Measurements from ENCODE around the gene PYGO2. TPM values are rescaled to one million over a fixed set of nuclear protein-coding genes. Genes with fewer than 3 reads are reported as not detected.

PYGO2 gene
- total RNA-seq: 10 to 100 TPM; 27.4 to 36.0 TPM

- H3K9me3 Mint-ChIP-seq: no peaks in the 10 kb centered on the region
- H3K36me3 Mint-ChIP-seq: peaks cover 6% of the 10 kb centered on the region
- H3K4me1 Mint-ChIP-seq (ENCODE audit: low read depth in 2 of 2): peaks cover 28 to 30% of the 10 kb centered on the region in 2 donors
- ATAC-seq: peak; percentile 93
- H3K27me3 Mint-ChIP-seq: no peaks in the 10 kb centered on the region
- peak; percentile 88 for DNase-seq (ENCODE audit: low spot score)
- H3K4me3 Mint-ChIP-seq: peak within 1 kb of the TSS; percentile 88
- peak within 1 kb of the TSS; percentile 81 to 84 for H3K27ac Mint-ChIP-seq
These were observed at the start of gene PYGO2 for GRCh38 chr1:154961207-154962155. PYGO2 (minus strand) TSS chr1:154961782; CDS start chr1:154961576, 206 bp downstream.

- DNase-seq (ENCODE audit: low spot score): no peak
- peak overlapping the region; percentile 65 to 81 for H3K27ac Mint-ChIP-seq
These were observed 49.4 kb upstream of the PYGO2 start for GRCh38 chr1:155011004-155011416.

GRCh38 chr1:155010211-155010918 is 48.8 kb upstream of the PYGO2 start:
- peak overlapping the region; percentile 82 for H3K4me3 Mint-ChIP-seq
- H3K9me3 Mint-ChIP-seq: no peaks in the 10 kb centered on the region
- H3K36me3 Mint-ChIP-seq: no peaks in the 10 kb centered on the region
- peaks cover 40 to 54% of the 10 kb centered on the region in 2 donors for H3K4me1 Mint-ChIP-seq (ENCODE audit: low read depth in 2 of 2)
- peak in 1 of 2 donors; percentile 14 for ATAC-seq
- no peak for DNase-seq (ENCODE audit: low spot score)
- H3K27ac Mint-ChIP-seq: peak overlapping the region; percentile 81 to 88
- H3K27me3 Mint-ChIP-seq: no peaks in the 10 kb centered on the region

More at GRCh38 chr1:155011004-155011416, 49.4 kb upstream of the PYGO2 start:
- Mint-ChIP-seq H3K4me3 (no peak overlapping the region), H3K36me3 (no peaks in the 10 kb centered on the region), H3K4me1 (ENCODE audit: low read depth in 2 of 2) (peaks cover 43 to 55% of the 10 kb centered on the region in 2 donors), H3K27me3 (no peaks in the 10 kb centered on the region), H3K9me3 (no peaks in the 10 kb centered on the region)
- ATAC-seq: no peak

GRCh38 chr1:155009742-155010141 is 48.2 kb upstream of the PYGO2 start:
- Mint-ChIP-seq H3K36me3 (no peaks in the 10 kb centered on the region), H3K27ac (peak overlapping the region; percentile 81 to 88), H3K9me3 (no peaks in the 10 kb centered on the region), H3K4me1 (ENCODE audit: low read depth in 2 of 2) (peaks cover 40 to 58% of the 10 kb centered on the region in 2 donors), H3K4me3 (peak overlapping the region; percentile 82), H3K27me3 (no peaks in the 10 kb centered on the region)
- ATAC-seq (no peak), DNase-seq (ENCODE audit: low spot score) (no peak)

GRCh38 chr1:155009221-155009711 is 47.7 kb upstream of the PYGO2 start:
- ATAC-seq (no peak), DNase-seq (ENCODE audit: low spot score) (no peak)
- Mint-ChIP-seq H3K36me3 (no peaks in the 10 kb centered on the region), H3K4me1 (ENCODE audit: low read depth in 2 of 2) (peaks cover 44 to 60% of the 10 kb centered on the region in 2 donors), H3K27me3 (no peaks in the 10 kb centered on the region), H3K27ac (peak overlapping the region; percentile 81 to 88), H3K4me3 (peak overlapping the region; percentile 82), H3K9me3 (no peaks in the 10 kb centered on the region)

- peak overlapping the region; percentile 82 for H3K4me3 Mint-ChIP-seq
- H3K9me3 Mint-ChIP-seq: no peaks in the 10 kb centered on the region
- H3K27ac Mint-ChIP-seq: peak overlapping the region; percentile 81 to 88
- no peaks in the 10 kb centered on the region for H3K27me3 Mint-ChIP-seq
- peaks cover 40 to 63% of the 10 kb centered on the region in 2 donors for H3K4me1 Mint-ChIP-seq (ENCODE audit: low read depth in 2 of 2)
- H3K36me3 Mint-ChIP-seq: no peaks in the 10 kb centered on the region
- DNase-seq (ENCODE audit: low spot score) (no peak), ATAC-seq (no peak)
These were observed 46.7 kb upstream of the PYGO2 start for GRCh38 chr1:155008015-155008941.

- Mint-ChIP-seq H3K4me1 (ENCODE audit: low read depth in 2 of 2) (peaks cover 34 to 54% of the 10 kb centered on the region in 2 donors), H3K27ac (peak overlapping the region; percentile 94 to 98)
These were observed 45.8 kb upstream of the PYGO2 start for GRCh38 chr1:155007251-155007828.

GRCh38 chr1:155006601-155007101 is 45.1 kb upstream of the PYGO2 start:
- Mint-ChIP-seq H3K4me3 (peak overlapping the region; percentile 76), H3K9me3 (no peaks in the 10 kb centered on the region), H3K36me3 (no peaks in the 10 kb centered on the region), H3K27me3 (no peaks in the 10 kb centered on the region), H3K27ac (peak overlapping the region; percentile 94 to 98), H3K4me1 (ENCODE audit: low read depth in 2 of 2) (peaks cover 34 to 53% of the 10 kb centered on the region in 2 donors)
- no peak for ATAC-seq
- DNase-seq (ENCODE audit: low spot score): no peak

More at GRCh38 chr1:155007251-155007828, 45.8 kb upstream of the PYGO2 start:
- no peak for DNase-seq (ENCODE audit: low spot score)
- H3K9me3 Mint-ChIP-seq: no peaks in the 10 kb centered on the region
- no peak for ATAC-seq
- no peaks in the 10 kb centered on the region for H3K27me3 Mint-ChIP-seq
- H3K4me3 Mint-ChIP-seq: peak overlapping the region; percentile 76
- H3K36me3 Mint-ChIP-seq: no peaks in the 10 kb centered on the region

- no peak for ATAC-seq
- Mint-ChIP-seq H3K4me3 (peak overlapping the region; percentile 76), H3K4me1 (ENCODE audit: low read depth in 2 of 2) (peaks cover 34 to 45% of the 10 kb centered on the region in 2 donors), H3K36me3 (no peaks in the 10 kb centered on the region), H3K9me3 (no peaks in the 10 kb centered on the region), H3K27ac (peak overlapping the region; percentile 94 to 98), H3K27me3 (no peaks in the 10 kb centered on the region)
- no peak for DNase-seq (ENCODE audit: low spot score)
These were observed 43.8 kb upstream of the PYGO2 start for GRCh38 chr1:155005076-155006011.

GRCh38 chr1:155004352-155005075 is 42.9 kb upstream of the PYGO2 start:
- H3K36me3 Mint-ChIP-seq: no peaks in the 10 kb centered on the region
- DNase-seq (ENCODE audit: low spot score): no peak
- peaks cover 33 to 44% of the 10 kb centered on the region in 2 donors for H3K4me1 Mint-ChIP-seq (ENCODE audit: low read depth in 2 of 2)
- no peak for ATAC-seq
- peak overlapping the region; percentile 95 for H3K4me3 Mint-ChIP-seq
- no peaks in the 10 kb centered on the region for H3K9me3 Mint-ChIP-seq
- peak overlapping the region; percentile 94 to 98 for H3K27ac Mint-ChIP-seq
- no peaks in the 10 kb centered on the region for H3K27me3 Mint-ChIP-seq

- peak overlapping the region; percentile 95 for H3K4me3 Mint-ChIP-seq
- peak overlapping the region; percentile 94 to 98 for H3K27ac Mint-ChIP-seq
- peaks cover 33 to 44% of the 10 kb centered on the region in 2 donors for H3K4me1 Mint-ChIP-seq (ENCODE audit: low read depth in 2 of 2)
- peak; percentile 85 for DNase-seq (ENCODE audit: low spot score)
- no peak for ATAC-seq
- no peaks in the 10 kb centered on the region for H3K9me3 Mint-ChIP-seq
- H3K27me3 Mint-ChIP-seq: no peaks in the 10 kb centered on the region
- no peaks in the 10 kb centered on the region for H3K36me3 Mint-ChIP-seq
These were observed 42.3 kb upstream of the PYGO2 start for GRCh38 chr1:155003766-155004351.
